Peyer's patch (tissue), 4 donors: Measurements from ENCODE around the gene GNG12.

Experiments used
- CTCF ChIP-seq, 6 experiments: fragments of 450-650 bp in 4 of 6; fragments of 200-600 bp in 2 of 6; sonication (generic) in 1 of 6; IDR thresholded peaks; one replicate each; pipeline ENCODE4 v1.5.1; 2017 to 2019; ENCODE audit warnings: antibody characterized with exemption in 6 of 6, mild to moderate bottlenecking in 3 of 6, moderate library complexity in 1 of 6
- POLR2A ChIP-seq, 2 donors: fragments of 450-650 bp; IDR thresholded peaks; one replicate each; pipeline ENCODE4 v1.5.1; 2017; ENCODE audit warnings: antibody characterized with exemption in 2 of 2, mild to moderate bottlenecking in 2 of 2, moderate library complexity in 2 of 2

GRCh38 chr1:67879485-67879884 is 46.2 kb upstream of the GNG12 start:
- no peak for TF ChIP-seq CTCF (IDR thresholded peaks at IDR 0.05)
- no peak for TF ChIP-seq POLR2A (IDR thresholded peaks at IDR 0.05)
